Adrenal gland (tissue), 19 donors: ENCODE data around the gene OR10G4. TPM values are rescaled to one million over a fixed set of nuclear protein-coding genes. Genes with fewer than 3 reads are reported as not detected.

Source experiments
- DNase-seq, 7 donors: peaks; one replicate each; pipeline ENCODE4 v3.0.0-alpha.2; 2019 to 2020
- H3K27ac ChIP-seq, 5 donors: fragments of 200-600 bp; sonication (generic) in 4 of 5; 1 replicate in 3 of 5; 2 replicates in 2 of 5; pipeline versions ENCODE4 v1.5.1 to v1.8.0; 2016 to 2020; ENCODE audit warnings: mild to moderate bottlenecking in 1 of 5
- H3K27me3 ChIP-seq: fragments of 200-600 bp; 2 replicates; pipeline ENCODE4 v1.8.0; 2021
- H3K36me3 ChIP-seq, 2 donors: fragments of 200-600 bp; replicated peaks in 1 of 2; 1 replicate in 1 of 2; 2 replicates in 1 of 2; pipeline versions ENCODE4 v1.5.1 to v1.8.0; 2018 to 2022
- H3K4me1 ChIP-seq, 2 donors: fragments of 200-600 bp; replicated peaks in 1 of 2; 1 replicate in 1 of 2; 2 replicates in 1 of 2; pipeline versions ENCODE4 v1.5.1 to v1.8.0; 2018 to 2021
- H3K4me3 ChIP-seq, 4 donors: fragments of 200-600 bp; sonication (generic) in 3 of 4; one replicate each; pipeline ENCODE4 v1.5.1; 2016 to 2018
- H3K9me3 ChIP-seq, 3 donors: fragments of 200-600 bp; sonication (generic) in 1 of 3; replicated peaks in 1 of 3; 1 replicate in 2 of 3; 2 replicates in 1 of 3; pipeline versions ENCODE4 v1.5.1 to v1.8.0; 2016 to 2021
- CTCF ChIP-seq, 6 experiments: fragments of 450-650 bp in 4 of 6; fragments of 200-600 bp in 2 of 6; sonication (generic) in 1 of 6; IDR thresholded peaks; 1 replicate in 5 of 6; 2 replicates in 1 of 6; pipeline versions ENCODE4 v1.5.1 to v1.8.0; 2016 to 2021; ENCODE audit warnings: antibody characterized with exemption in 6 of 6, mild to moderate bottlenecking in 2 of 6, moderate library complexity in 1 of 6
- POLR2A ChIP-seq, 2 donors: fragments of 450-650 bp; IDR thresholded peaks; one replicate each; pipeline ENCODE4 v1.6.1; 2017; ENCODE audit warnings: antibody characterized with exemption in 2 of 2, mild to moderate bottlenecking in 2 of 2, moderate library complexity in 1 of 2
- whole genome bisulfite sequencing, 4 donors: extraction: QIAGEN DNeasy Blood & Tissue Kit in 2 of 4; methylation state at CpG; one replicate each; pipeline versions ENCODE4 v1.1.5 to v1.1.7; 2013 to 2017; 5-methylcytosine and 5-hydroxymethylcytosine counted together
- intact Hi-C, 2 donors: fragments of 100-400 bp; cut with DNase I; formaldehyde crosslinking; loops; one replicate each; pipeline versions ENCODE4 v1.14.1 to v1.15.0; 2022 to 2023
- long read RNA-seq, 10 donors: library from polyadenylated mRNA in 3 of 10; unstranded in 2 of 10; stranded (forward) in 1 of 10; transcript quantifications; one replicate each; pipeline ENCODE4 v2.0.0 and lab custom pipeline, GENCODE V29; 2021 to 2026
- polyA plus RNA-seq, 3 donors: library from polyadenylated mRNA; stranded (reverse); fragments of 200-250 nt in 2 of 3; fragments of 350-450 nt in 1 of 3; fragmentation: Illumina TruSeq in 1 of 3; extraction: RNeasy Lipid Tissue Mini Kit (QIAGEN cat#74804) in 1 of 3; gene quantifications; one replicate each; pipeline ENCODE4 v1.2.3, GENCODE V29; 2013 to 2014
- total RNA-seq, 9 donors: library from RNA; depleted of rRNA in 4 of 9; stranded (reverse); fragments of >200 nt in 4 of 9; fragments of 120-200 nt in 1 of 9; fragmentation: NEBNext Ultra II Directional in 1 of 9; extraction: Animal tissue kit (Norgen Biotek cat#: 25700) in 1 of 9; gene quantifications; one replicate each; pipeline versions ENCODE4 v1.1.0 to v1.2.4, GENCODE V29; 2013 to 2023
- donor health status: healthy with polysubstance abuse.
- donor health status: Bipolar disorder and iron deficiency.
- donor health status: DM: yes; HTN: yes; CAD: no.
- donor health status: DM: no; HTN: no; CAD: no.
- donor health status: DM: no; HTN: no; CAD: no.
- donor health status: DM: yes; HTN: yes; CAD: no.

OR10G4 gene
- total RNA-seq (under 1 TPM in 1 of 9 donors, not detected in 8; 0.06 TPM), polyA plus RNA-seq (not detected)
- long read RNA-seq, donor 1: 0 reads
- long read RNA-seq, donor 2: 0 reads
- long read RNA-seq, donor 3: 0 reads
- long read RNA-seq, donor 4: 0 reads
- long read RNA-seq, donor 5: 0 reads
- long read RNA-seq, donor 6: 0 reads
- long read RNA-seq, donor 7: 0 reads
- long read RNA-seq, donor 8: 0 reads
- long read RNA-seq, donor 9: 0 reads
- long read RNA-seq, donor 10: 0 reads

GRCh38 chr11:124012697-124013096 lies at the start of gene OR10G4:
Gene OR10G4 (plus strand): TSS chr11:124012997. CDS start chr11:124015575, 2,578 bp downstream.
- Histone ChIP-seq H3K36me3 (no peaks in the 10 kb centered on the region), H3K4me1 (no peaks in the 10 kb centered on the region), H3K27ac (no peak within 1 kb of the TSS), H3K9me3 (no peaks in the 10 kb centered on the region), H3K4me3 (no peak within 1 kb of the TSS), H3K27me3 (no peaks in the 10 kb centered on the region)
- intact Hi-C loops: no loop called here
- DNase-seq: no peak
- no peak for TF ChIP-seq CTCF (IDR thresholded peaks at IDR 0.05)
- no peak for TF ChIP-seq POLR2A (IDR thresholded peaks at IDR 0.05)
- 61 to 78% (median 68%) methylated on average over 2 of the region's 2 CpGs for WGBS, 4 donors

DNA sequence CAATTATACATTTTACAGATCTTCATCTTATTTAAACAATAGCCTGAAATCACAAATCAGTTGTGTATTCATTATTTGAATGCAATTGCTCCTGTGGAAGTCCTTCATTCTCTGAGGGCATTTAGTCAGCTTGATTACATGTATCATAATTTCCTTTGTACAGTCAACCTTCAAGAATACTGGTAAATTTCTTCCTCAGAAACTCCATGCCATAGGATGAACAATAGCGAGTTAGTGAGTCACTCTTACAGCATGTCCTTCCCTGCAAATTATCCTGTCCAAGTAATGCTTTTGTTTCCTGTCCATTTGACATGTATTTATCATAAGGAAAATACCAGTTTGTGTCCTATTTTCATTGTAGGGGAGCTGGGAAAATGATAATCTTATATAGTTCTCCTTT lies 39.0 kb upstream of the OR10G4 start:
- no peak for DNase-seq
- intact Hi-C loops: no loop called here
- TF ChIP-seq CTCF (IDR thresholded peaks at IDR 0.05) (no peak), POLR2A (IDR thresholded peaks at IDR 0.05) (no peak)
- no peaks in the 10 kb centered on the region for H3K4me1 ChIP-seq
- H3K36me3 ChIP-seq: no peaks in the 10 kb centered on the region
- H3K27ac ChIP-seq: no peak overlapping the region
- no peaks in the 10 kb centered on the region for H3K27me3 ChIP-seq
- H3K9me3 ChIP-seq: peaks cover 0 to 7% (median 0%) of the 10 kb centered on the region in 3 donors
- whole genome bisulfite sequencing, 4 donors: 48 to 64% (median 59%) methylated on average over 1 of the region's 1 CpG
- H3K4me3 ChIP-seq: no peak overlapping the region

- H3K9me3 ChIP-seq: peaks cover 0 to 7% (median 0%) of the 10 kb centered on the region in 3 donors
- no peaks in the 10 kb centered on the region for H3K36me3 ChIP-seq
- H3K4me1 ChIP-seq: no peaks in the 10 kb centered on the region
- TF ChIP-seq CTCF (IDR thresholded peaks at IDR 0.05) (no peak), POLR2A (IDR thresholded peaks at IDR 0.05) (no peak)
- no peaks in the 10 kb centered on the region for H3K27me3 ChIP-seq
- H3K27ac ChIP-seq: no peak overlapping the region
- intact Hi-C loops: no loop called here
- H3K4me3 ChIP-seq: no peak overlapping the region
- WGBS, 4 donors: 82 to 88% (median 86%) methylated on average over 18 of the region's 18 CpGs
- DNase-seq: no peak
These were observed 35.8 kb upstream of the OR10G4 start for GRCh38 chr11:123976770-123977560.

DNA sequence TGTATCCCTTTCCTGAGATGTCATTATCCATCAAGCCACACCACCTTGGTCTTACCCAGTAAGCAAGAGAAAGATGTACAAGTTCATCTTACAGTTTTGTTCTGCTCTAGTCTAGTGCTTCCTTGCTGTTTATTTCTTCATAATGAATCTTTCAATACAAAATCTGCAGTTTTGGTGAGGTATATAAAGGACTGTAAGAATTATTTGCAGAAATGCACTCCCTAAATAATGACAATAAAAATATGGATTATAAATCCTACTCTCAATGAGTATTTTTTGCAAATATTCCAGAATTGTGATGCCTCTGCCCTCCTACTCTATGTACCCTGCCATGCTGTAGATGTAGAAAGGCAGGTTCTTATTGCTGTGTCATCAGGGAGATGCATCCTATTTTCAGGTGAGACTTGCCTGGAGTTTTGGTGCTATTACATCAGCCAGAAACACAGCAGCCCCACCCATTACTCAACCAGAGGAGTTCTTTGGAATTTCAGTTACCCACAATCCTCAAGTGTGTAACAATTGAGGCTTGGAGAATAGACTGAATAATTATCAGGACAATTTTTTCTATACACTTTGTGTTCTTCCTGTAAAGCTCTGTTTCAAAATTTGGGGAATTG lies 35.0 kb upstream of the OR10G4 start, which contains the start of gene OR10S1:
Gene OR10S1, minus strand, starts transcription at position 51 of the 617 bp plus-strand sequence. CDS start 117 bp downstream, outside the sequence.
- TF ChIP-seq CTCF (IDR thresholded peaks at IDR 0.05) (no peak), POLR2A (IDR thresholded peaks at IDR 0.05) (no peak)
- peaks cover 0 to 7% (median 0%) of the 10 kb centered on the region in 3 donors for H3K9me3 ChIP-seq
- H3K27me3 ChIP-seq: no peaks in the 10 kb centered on the region
- no peaks in the 10 kb centered on the region for H3K36me3 ChIP-seq
- H3K4me1 ChIP-seq: no peaks in the 10 kb centered on the region
- H3K4me3 ChIP-seq: no peak within 1 kb of the TSS
- no peak within 1 kb of the TSS for H3K27ac ChIP-seq
- intact Hi-C loops: no loop called here
- DNase-seq: no peak
